K562 (cell line): Measurements from ENCODE around the gene CTSO.

ENCODE experiments used
- ESRRB ChIP-seq: fragments of 250-450 bp; sonication (Bioruptor Pico); IDR thresholded peaks from 2 replicates; pipeline ENCODE4 v1.5.0; 2020; ENCODE audit warnings: mild to moderate bottlenecking, moderate library complexity, borderline replicate concordance
- MAFK ChIP-seq: IDR thresholded peaks from 2 replicates; pipeline ENCODE4 v1.6.1; 2011; ENCODE audit warnings: low read length, improper control_type of control experiment
- MEIS2 ChIP-seq: fragments of 450-650 bp; IDR thresholded peaks from 2 replicates; pipeline ENCODE4 v1.6.1; 2014; ENCODE audit warnings: mild to moderate bottlenecking; ENCODE audit not compliant: partially characterized antibody
- POLR2A ChIP-seq: fragments of 450-650 bp; conservative IDR thresholded peaks from 2 replicates; pipeline ENCODE4 v1.6.1; 2016
- SMARCB1 ChIP-seq: IDR thresholded peaks from 2 replicates; pipeline ENCODE4 v1.6.1; 2011; ENCODE audit warnings: improper control_type of control experiment, low read depth; ENCODE audit not compliant: insufficient read length
- ZNF282 ChIP-seq: sonication (generic); formaldehyde crosslinking; IDR thresholded peaks from 2 replicates; pipeline ENCODE4 v1.8.1; 2023; ENCODE audit warnings: missing genetic modification reagents
- ZNF589 ChIP-seq: fragments of 200-800 bp; sonication (Bioruptor generic); IDR thresholded peaks from 2 replicates; pipeline ENCODE4 v1.6.1; 2016; ENCODE audit warnings: low read depth, missing genetic modification characterization, missing compliant biosample characterization
- TF ChIP-seq, protein P1 (sequence below), 3 experiments: IDR thresholded peaks in 2 of 3; conservative IDR thresholded peaks in 1 of 3; 2 replicates each; pipeline ENCODE4 v1.5.1; 2011 to 2012; ENCODE audit warnings: low read length in 3 of 3, mild to moderate bottlenecking in 3 of 3, control low read depth in 2 of 3, improper control_type of control experiment in 1 of 3, inconsistent platforms in 1 of 3, low read depth in 1 of 3, mixed read lengths in 1 of 3, moderate library complexity in 1 of 3; ENCODE audit not compliant: insufficient read depth in 2 of 3
- TF ChIP-seq, protein P2 (sequence below): sonication (generic); formaldehyde crosslinking; IDR thresholded peaks from 2 replicates; pipeline ENCODE4 v1.9.0; 2022; ENCODE audit warnings: mild to moderate bottlenecking, missing genetic modification reagents
- TF ChIP-seq, protein P3 (sequence below): fragments of 450-650 bp; formaldehyde crosslinking; IDR thresholded peaks from 2 replicates; pipeline ENCODE4 v1.4.0; 2020; ENCODE audit warnings: mild to moderate bottlenecking, mixed read lengths
- TF ChIP-seq, protein P4 (sequence below): fragments of 200-400 bp; formaldehyde crosslinking; IDR thresholded peaks from 2 replicates; pipeline ENCODE4 v1.6.1; 2017; ENCODE audit warnings: mild to moderate bottlenecking, low read depth, low read length, moderate library complexity
- TF ChIP-seq, protein P5 (sequence below): fragments of 200-800 bp; sonication (Bioruptor generic); IDR thresholded peaks from 2 replicates; pipeline ENCODE4 v1.6.1; 2016; ENCODE audit warnings: missing genetic modification characterization, missing compliant biosample characterization

DNA sequence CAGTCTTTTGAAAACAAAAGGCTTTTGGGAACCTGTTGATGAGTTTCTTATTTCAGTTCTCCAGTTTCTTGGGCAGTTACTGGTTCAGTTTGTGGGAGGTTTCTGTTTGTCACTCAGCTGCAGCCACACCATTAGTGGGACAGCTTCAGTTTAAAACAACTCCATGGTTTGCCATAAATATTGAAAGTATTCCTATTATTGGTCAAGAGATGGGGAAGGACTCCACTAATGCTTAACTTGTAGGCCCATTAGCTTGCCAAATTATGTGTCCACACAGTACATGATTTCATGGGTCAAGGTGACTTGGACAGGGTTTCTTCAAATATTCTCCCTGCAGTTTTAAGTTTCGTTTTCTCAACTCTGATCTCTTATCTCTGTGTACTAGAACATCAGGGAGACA lies 72.1 kb downstream of the CTSO start:
- TF ChIP-seq, protein P1, sequence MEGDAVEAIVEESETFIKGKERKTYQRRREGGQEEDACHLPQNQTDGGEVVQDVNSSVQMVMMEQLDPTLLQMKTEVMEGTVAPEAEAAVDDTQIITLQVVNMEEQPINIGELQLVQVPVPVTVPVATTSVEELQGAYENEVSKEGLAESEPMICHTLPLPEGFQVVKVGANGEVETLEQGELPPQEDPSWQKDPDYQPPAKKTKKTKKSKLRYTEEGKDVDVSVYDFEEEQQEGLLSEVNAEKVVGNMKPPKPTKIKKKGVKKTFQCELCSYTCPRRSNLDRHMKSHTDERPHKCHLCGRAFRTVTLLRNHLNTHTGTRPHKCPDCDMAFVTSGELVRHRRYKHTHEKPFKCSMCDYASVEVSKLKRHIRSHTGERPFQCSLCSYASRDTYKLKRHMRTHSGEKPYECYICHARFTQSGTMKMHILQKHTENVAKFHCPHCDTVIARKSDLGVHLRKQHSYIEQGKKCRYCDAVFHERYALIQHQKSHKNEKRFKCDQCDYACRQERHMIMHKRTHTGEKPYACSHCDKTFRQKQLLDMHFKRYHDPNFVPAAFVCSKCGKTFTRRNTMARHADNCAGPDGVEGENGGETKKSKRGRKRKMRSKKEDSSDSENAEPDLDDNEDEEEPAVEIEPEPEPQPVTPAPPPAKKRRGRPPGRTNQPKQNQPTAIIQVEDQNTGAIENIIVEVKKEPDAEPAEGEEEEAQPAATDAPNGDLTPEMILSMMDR (IDR thresholded peaks at IDR 0.05 in 2 of 3, conservative IDR thresholded peaks at IDR 0.05 in 1 of 3; ENCODE audit: insufficient read depth in 2 of 3, low read depth in 1 of 3, low read length in 3 of 3): no peak
- TF ChIP-seq, protein P2, sequence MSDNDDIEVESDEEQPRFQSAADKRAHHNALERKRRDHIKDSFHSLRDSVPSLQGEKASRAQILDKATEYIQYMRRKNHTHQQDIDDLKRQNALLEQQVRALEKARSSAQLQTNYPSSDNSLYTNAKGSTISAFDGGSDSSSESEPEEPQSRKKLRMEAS (CRISPR knock-in tag): no peak
- TF ChIP-seq POLR2A: no peak
- TF ChIP-seq, protein P3, sequence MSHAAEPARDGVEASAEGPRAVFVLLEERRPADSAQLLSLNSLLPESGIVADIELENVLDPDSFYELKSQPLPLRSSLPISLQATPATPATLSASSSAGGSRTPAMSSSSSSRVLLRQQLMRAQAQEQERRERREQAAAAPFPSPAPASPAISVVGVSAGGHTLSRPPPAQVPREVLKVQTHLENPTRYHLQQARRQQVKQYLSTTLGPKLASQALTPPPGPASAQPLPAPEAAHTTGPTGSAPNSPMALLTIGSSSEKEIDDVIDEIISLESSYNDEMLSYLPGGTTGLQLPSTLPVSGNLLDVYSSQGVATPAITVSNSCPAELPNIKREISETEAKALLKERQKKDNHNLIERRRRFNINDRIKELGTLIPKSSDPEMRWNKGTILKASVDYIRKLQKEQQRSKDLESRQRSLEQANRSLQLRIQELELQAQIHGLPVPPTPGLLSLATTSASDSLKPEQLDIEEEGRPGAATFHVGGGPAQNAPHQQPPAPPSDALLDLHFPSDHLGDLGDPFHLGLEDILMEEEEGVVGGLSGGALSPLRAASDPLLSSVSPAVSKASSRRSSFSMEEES (CRISPR knock-in tag): no peak
- TF ChIP-seq MEIS2: no peak
- TF ChIP-seq ZNF589 (CRISPR knock-in tag): no peak
- no peak for TF ChIP-seq MAFK
- TF ChIP-seq ZNF282 (CRISPR knock-in tag): no peak
- TF ChIP-seq, protein P4, sequence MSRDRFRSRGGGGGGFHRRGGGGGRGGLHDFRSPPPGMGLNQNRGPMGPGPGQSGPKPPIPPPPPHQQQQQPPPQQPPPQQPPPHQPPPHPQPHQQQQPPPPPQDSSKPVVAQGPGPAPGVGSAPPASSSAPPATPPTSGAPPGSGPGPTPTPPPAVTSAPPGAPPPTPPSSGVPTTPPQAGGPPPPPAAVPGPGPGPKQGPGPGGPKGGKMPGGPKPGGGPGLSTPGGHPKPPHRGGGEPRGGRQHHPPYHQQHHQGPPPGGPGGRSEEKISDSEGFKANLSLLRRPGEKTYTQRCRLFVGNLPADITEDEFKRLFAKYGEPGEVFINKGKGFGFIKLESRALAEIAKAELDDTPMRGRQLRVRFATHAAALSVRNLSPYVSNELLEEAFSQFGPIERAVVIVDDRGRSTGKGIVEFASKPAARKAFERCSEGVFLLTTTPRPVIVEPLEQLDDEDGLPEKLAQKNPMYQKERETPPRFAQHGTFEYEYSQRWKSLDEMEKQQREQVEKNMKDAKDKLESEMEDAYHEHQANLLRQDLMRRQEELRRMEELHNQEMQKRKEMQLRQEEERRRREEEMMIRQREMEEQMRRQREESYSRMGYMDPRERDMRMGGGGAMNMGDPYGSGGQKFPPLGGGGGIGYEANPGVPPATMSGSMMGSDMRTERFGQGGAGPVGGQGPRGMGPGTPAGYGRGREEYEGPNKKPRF: no peak
- TF ChIP-seq ESRRB (CRISPR knock-in tag): no peak
- TF ChIP-seq, protein P5, sequence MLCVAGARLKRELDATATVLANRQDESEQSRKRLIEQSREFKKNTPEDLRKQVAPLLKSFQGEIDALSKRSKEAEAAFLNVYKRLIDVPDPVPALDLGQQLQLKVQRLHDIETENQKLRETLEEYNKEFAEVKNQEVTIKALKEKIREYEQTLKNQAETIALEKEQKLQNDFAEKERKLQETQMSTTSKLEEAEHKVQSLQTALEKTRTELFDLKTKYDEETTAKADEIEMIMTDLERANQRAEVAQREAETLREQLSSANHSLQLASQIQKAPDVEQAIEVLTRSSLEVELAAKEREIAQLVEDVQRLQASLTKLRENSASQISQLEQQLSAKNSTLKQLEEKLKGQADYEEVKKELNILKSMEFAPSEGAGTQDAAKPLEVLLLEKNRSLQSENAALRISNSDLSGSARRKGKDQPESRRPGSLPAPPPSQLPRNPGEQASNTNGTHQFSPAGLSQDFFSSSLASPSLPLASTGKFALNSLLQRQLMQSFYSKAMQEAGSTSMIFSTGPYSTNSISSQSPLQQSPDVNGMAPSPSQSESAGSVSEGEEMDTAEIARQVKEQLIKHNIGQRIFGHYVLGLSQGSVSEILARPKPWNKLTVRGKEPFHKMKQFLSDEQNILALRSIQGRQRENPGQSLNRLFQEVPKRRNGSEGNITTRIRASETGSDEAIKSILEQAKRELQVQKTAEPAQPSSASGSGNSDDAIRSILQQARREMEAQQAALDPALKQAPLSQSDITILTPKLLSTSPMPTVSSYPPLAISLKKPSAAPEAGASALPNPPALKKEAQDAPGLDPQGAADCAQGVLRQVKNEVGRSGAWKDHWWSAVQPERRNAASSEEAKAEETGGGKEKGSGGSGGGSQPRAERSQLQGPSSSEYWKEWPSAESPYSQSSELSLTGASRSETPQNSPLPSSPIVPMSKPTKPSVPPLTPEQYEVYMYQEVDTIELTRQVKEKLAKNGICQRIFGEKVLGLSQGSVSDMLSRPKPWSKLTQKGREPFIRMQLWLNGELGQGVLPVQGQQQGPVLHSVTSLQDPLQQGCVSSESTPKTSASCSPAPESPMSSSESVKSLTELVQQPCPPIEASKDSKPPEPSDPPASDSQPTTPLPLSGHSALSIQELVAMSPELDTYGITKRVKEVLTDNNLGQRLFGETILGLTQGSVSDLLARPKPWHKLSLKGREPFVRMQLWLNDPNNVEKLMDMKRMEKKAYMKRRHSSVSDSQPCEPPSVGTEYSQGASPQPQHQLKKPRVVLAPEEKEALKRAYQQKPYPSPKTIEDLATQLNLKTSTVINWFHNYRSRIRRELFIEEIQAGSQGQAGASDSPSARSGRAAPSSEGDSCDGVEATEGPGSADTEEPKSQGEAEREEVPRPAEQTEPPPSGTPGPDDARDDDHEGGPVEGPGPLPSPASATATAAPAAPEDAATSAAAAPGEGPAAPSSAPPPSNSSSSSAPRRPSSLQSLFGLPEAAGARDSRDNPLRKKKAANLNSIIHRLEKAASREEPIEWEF (CRISPR knock-in tag): no peak
- no peak for TF ChIP-seq SMARCB1
